ENCODE measurements around the gene A3GALT2. TPM values are rescaled to one million over a fixed set of nuclear protein-coding genes. Genes with fewer than 3 reads are reported as not detected.

Gene A3GALT2
- total and polyA plus RNA-seq, 9 of the 15 experiments (the other 6 are each of a cell fraction or from before 2014, with no cell fraction given): not detected

GRCh38 chr1:33349081-33349759 is 28.3 kb upstream of the A3GALT2 start (continued):
- TF ChIP-seq HINFP (tag; conservative IDR thresholded peaks at IDR 0.05; ENCODE audit: low read depth) (no peak), ERF (CRISPR knock-in tag; IDR thresholded peaks at IDR 0.05) (0 out of 2 replicates have a peak, but pooled peaks have one; percentile 62), C11orf30 (IDR thresholded peaks at IDR 0.05; ENCODE audit: low read depth) (no peak), ETS2 (tag; IDR thresholded peaks at IDR 0.05; ENCODE audit: borderline replicate concordance, poor library complexity, severe bottlenecking) (no peak), SIRT6 (IDR thresholded peaks at IDR 0.05; ENCODE audit: low read depth, low read length) (no peak), L3MBTL2 (IDR thresholded peaks at IDR 0.05) (no peak), ZC3H8 (IDR thresholded peaks at IDR 0.05) (no peak), ZBTB43 (CRISPR knock-in tag; IDR thresholded peaks at IDR 0.05) (no peak), NFXL1 (CRISPR knock-in tag; IDR thresholded peaks at IDR 0.05) (no peak), SMAD4 (CRISPR knock-in tag; conservative IDR thresholded peaks at IDR 0.05) (peak; percentile 25; the same call in 1 of the 2 replicates), ZNF639 (CRISPR knock-in tag; conservative IDR thresholded peaks at IDR 0.05 in 1 of 2, IDR thresholded peaks at IDR 0.05 in 1 of 2) (no peak), ZNF77 (CRISPR knock-in tag; IDR thresholded peaks at IDR 0.05) (no peak), MTA3 (IDR thresholded peaks at IDR 0.05; ENCODE audit: borderline replicate concordance) (0 out of 2 replicates have a peak, but pooled peaks have one; percentile 29), ZNF764 (CRISPR knock-in tag; IDR thresholded peaks at IDR 0.05; ENCODE audit: low read depth) (no peak), EP300 (IDR thresholded peaks at IDR 0.05; ENCODE audit: low read length) (no peak), ZNF354B (CRISPR knock-in tag; IDR thresholded peaks at IDR 0.05) (no peak), TCF7 (IDR thresholded peaks at IDR 0.05; ENCODE audit: borderline replicate concordance) (no peak), IRF2 (CRISPR knock-in tag; IDR thresholded peaks at IDR 0.05) (no peak), CLOCK (CRISPR knock-in tag; IDR thresholded peaks at IDR 0.05; ENCODE audit: borderline replicate concordance) (no peak), SIN3A (IDR thresholded peaks at IDR 0.05; ENCODE audit: borderline replicate concordance in 2 of 2, control insufficient read depth in 1 of 2, low read depth in 2 of 2, low read length in 2 of 2) (no peak)
